SU-DHL-6 (cell line): Measurements from ENCODE around the gene COL1A2.

Source experiments
- EZH2phosphoT487 ChIP-seq: fragments of 200-600 bp; sonication (generic), shearing (Covaris generic); conservative IDR thresholded peaks from 2 replicates; pipeline ENCODE4 v1.6.1; 2018; ENCODE audit warnings: mild to moderate bottlenecking, antibody characterized with exemption, low read length, moderate library complexity, mixed read lengths
- TF ChIP-seq, protein P1 (sequence below): fragments of 200-600 bp; sonication (generic); IDR thresholded peaks from one replicate; pipeline ENCODE4 v1.5.1; 2017; ENCODE audit warnings: antibody characterized with exemption, mild to moderate bottlenecking, low read length, moderate library complexity; ENCODE audit not compliant: insufficient read depth, poor library complexity, severe bottlenecking

DNA sequence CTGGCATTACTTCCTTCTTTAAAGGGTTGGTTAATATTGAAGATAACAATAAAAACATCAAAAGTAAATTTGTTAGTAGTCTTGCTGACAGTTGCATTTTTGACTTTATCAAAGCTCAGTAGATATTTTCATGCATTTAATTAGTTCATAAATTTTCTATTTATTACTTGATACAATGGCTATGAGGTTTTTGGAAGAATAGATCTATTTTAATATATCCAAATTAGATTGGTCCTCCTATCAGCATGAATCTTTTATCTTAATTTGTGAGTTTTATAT, 16.4 kb downstream of the COL1A2 start:
- TF ChIP-seq, protein P1, sequence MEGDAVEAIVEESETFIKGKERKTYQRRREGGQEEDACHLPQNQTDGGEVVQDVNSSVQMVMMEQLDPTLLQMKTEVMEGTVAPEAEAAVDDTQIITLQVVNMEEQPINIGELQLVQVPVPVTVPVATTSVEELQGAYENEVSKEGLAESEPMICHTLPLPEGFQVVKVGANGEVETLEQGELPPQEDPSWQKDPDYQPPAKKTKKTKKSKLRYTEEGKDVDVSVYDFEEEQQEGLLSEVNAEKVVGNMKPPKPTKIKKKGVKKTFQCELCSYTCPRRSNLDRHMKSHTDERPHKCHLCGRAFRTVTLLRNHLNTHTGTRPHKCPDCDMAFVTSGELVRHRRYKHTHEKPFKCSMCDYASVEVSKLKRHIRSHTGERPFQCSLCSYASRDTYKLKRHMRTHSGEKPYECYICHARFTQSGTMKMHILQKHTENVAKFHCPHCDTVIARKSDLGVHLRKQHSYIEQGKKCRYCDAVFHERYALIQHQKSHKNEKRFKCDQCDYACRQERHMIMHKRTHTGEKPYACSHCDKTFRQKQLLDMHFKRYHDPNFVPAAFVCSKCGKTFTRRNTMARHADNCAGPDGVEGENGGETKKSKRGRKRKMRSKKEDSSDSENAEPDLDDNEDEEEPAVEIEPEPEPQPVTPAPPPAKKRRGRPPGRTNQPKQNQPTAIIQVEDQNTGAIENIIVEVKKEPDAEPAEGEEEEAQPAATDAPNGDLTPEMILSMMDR = no peak
- no peak for TF ChIP-seq EZH2phosphoT487
